Colonic mucosa (tissue), 4 donors: ENCODE measurements around the gene GLI3. TPM values are rescaled to one million over a fixed set of nuclear protein-coding genes. Genes with fewer than 3 reads are reported as not detected.

Source experiments
- DNase-seq: peaks from one replicate; pipeline ENCODE4 v3.0.0-alpha.2; 2020
- H3K27ac ChIP-seq: fragments of 200-600 bp; one replicate; pipeline ENCODE4 v1.8.0; 2021
- H3K27me3 ChIP-seq: fragments of 200-600 bp; one replicate; pipeline ENCODE4 v1.8.0; 2021
- H3K36me3 ChIP-seq: fragments of 200-600 bp; one replicate; pipeline ENCODE4 v1.8.0; 2021
- H3K4me1 ChIP-seq: fragments of 200-600 bp; one replicate; pipeline ENCODE4 v1.8.0; 2021; ENCODE audit warnings: mild to moderate bottlenecking
- H3K4me3 ChIP-seq: fragments of 200-600 bp; one replicate; pipeline ENCODE4 v1.8.0; 2021
- H3K9ac ChIP-seq, 2 donors: one replicate each; pipeline ENCODE4 v1.7.0; 2013; ENCODE audit warnings: control low read depth in 2 of 2, low read depth in 2 of 2, low read length in 2 of 2
- H3K9me3 ChIP-seq: fragments of 200-600 bp; one replicate; pipeline ENCODE4 v1.8.0; 2021
- intact Hi-C: fragments of 100-400 bp; cut with DNase I; formaldehyde crosslinking; loops from one replicate; pipeline ENCODE4 v1.14.1; 2022
- total RNA-seq, 2 donors: library from RNA; stranded (reverse); fragmentation: NEBNext Ultra II Directional in 1 of 2; extraction: Animal tissue kit (Norgen Biotek cat#: 25700) in 1 of 2; gene quantifications; one replicate each; pipeline ENCODE4 v1.2.1, GENCODE V29; 2021
- TF ChIP-seq, protein P1 (sequence below): fragments of 200-600 bp; IDR thresholded peaks from one replicate; pipeline ENCODE4 v1.8.0; 2022; ENCODE audit warnings: antibody characterized with exemption, mild to moderate bottlenecking
- donor health status: healthy.
- donor health status: DM: no; HTN: no; CAD: no.
- donor health status: DM: no; HTN: no; CAD: no.

The GLI3 gene
- total RNA-seq, 2 donors from 2014 or later, result 1.8 to 8.0 TPM

GRCh38 chr7:41979834-41980307 is 257.1 kb downstream of the GLI3 start:
- intact Hi-C loops, result loop anchor here (10.0 kb wide), 2 partner anchors 105 to 855 kb away; no protein-coding TSS in a partner anchor
- TF ChIP-seq, protein P1, sequence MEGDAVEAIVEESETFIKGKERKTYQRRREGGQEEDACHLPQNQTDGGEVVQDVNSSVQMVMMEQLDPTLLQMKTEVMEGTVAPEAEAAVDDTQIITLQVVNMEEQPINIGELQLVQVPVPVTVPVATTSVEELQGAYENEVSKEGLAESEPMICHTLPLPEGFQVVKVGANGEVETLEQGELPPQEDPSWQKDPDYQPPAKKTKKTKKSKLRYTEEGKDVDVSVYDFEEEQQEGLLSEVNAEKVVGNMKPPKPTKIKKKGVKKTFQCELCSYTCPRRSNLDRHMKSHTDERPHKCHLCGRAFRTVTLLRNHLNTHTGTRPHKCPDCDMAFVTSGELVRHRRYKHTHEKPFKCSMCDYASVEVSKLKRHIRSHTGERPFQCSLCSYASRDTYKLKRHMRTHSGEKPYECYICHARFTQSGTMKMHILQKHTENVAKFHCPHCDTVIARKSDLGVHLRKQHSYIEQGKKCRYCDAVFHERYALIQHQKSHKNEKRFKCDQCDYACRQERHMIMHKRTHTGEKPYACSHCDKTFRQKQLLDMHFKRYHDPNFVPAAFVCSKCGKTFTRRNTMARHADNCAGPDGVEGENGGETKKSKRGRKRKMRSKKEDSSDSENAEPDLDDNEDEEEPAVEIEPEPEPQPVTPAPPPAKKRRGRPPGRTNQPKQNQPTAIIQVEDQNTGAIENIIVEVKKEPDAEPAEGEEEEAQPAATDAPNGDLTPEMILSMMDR, result peak; percentile 54

GRCh38 chr7:41978858-41979257 is 258.2 kb downstream of the GLI3 start:
- Histone ChIP-seq H3K36me3 (no peaks in the 10 kb centered on the region), H3K4me3 (no peak overlapping the region), H3K9ac (no peak overlapping the region), H3K4me1 (no peaks in the 10 kb centered on the region), H3K27me3 (no peaks in the 10 kb centered on the region), H3K27ac (no peak overlapping the region), H3K9me3 (no peaks in the 10 kb centered on the region)
- TF ChIP-seq, protein P1, result no peak
- intact Hi-C loops, result loop anchor here (10.0 kb wide), 2 partner anchors 106 to 856 kb away; no protein-coding TSS in a partner anchor
- DNase-seq, result no peak

More at GRCh38 chr7:41979834-41980307, 257.1 kb downstream of the GLI3 start:
- no peak for DNase-seq
- H3K4me3 ChIP-seq, result no peak overlapping the region
- H3K27ac ChIP-seq, result no peak overlapping the region
- H3K9me3 ChIP-seq, result no peaks in the 10 kb centered on the region
- no peak overlapping the region for H3K9ac ChIP-seq
- no peaks in the 10 kb centered on the region for H3K36me3 ChIP-seq
- H3K4me1 ChIP-seq, result no peaks in the 10 kb centered on the region
- no peaks in the 10 kb centered on the region for H3K27me3 ChIP-seq

- H3K9me3 ChIP-seq, result no peaks in the 10 kb centered on the region
- H3K27me3 ChIP-seq, result no peaks in the 10 kb centered on the region
- TF ChIP-seq, protein P1, result no peak
- intact Hi-C loops, result loop anchor here (10.0 kb wide), 2 partner anchors 107 to 857 kb away; no protein-coding TSS in a partner anchor
- H3K27ac ChIP-seq, result no peak overlapping the region
- no peaks in the 10 kb centered on the region for H3K36me3 ChIP-seq
- DNase-seq, result no peak
- H3K9ac ChIP-seq, result no peak overlapping the region
- H3K4me3 ChIP-seq, result no peak overlapping the region
- H3K4me1 ChIP-seq, result no peaks in the 10 kb centered on the region
Measured at GRCh38 chr7:41977661-41978060, 259.3 kb downstream of the GLI3 start.

DNA sequence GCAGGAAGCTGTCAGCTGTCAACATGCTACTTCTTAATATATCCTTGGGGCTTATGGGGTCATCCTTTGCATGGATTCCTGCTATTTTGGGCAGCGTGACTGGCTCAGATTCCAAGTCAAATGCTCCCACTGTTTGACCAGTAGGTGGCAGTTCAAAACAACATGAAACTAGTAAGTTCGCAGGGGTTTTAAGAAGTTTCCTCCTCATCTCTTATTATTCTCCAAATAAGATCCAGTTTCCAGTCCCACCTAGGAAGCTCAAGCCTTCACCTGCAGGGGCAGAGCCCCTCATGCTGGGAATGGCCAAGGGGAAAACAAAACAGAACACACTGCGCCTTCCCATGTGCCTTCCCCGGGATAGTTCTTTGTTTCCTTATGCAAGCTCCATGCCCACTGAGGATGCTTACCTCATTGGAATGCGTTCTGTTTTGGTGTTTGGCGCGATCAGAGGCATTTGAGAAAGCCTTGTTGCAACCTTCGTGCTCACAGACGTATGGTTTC is 259.8 kb downstream of the GLI3 start:
- H3K27ac ChIP-seq, result no peak overlapping the region
- no peak overlapping the region for H3K4me3 ChIP-seq
- H3K9ac ChIP-seq, result no peak overlapping the region
- H3K36me3 ChIP-seq, result no peaks in the 10 kb centered on the region
- intact Hi-C loops, result loop anchor here (10.0 kb wide), 2 partner anchors 108 to 858 kb away; no protein-coding TSS in a partner anchor
- DNase-seq, result no peak
- TF ChIP-seq, protein P1, result peak; percentile 59
- H3K9me3 ChIP-seq, result no peaks in the 10 kb centered on the region
- H3K27me3 ChIP-seq, result no peaks in the 10 kb centered on the region
- H3K4me1 ChIP-seq, result no peaks in the 10 kb centered on the region

GRCh38 chr7:41976411-41976810 is 260.6 kb downstream of the GLI3 start:
- DNase-seq, result no peak
- H3K4me1 ChIP-seq, result no peaks in the 10 kb centered on the region
- H3K4me3 ChIP-seq, result no peak overlapping the region
- intact Hi-C loops, result loop anchor here (10.0 kb wide), 2 partner anchors 108 to 858 kb away; no protein-coding TSS in a partner anchor
- no peaks in the 10 kb centered on the region for H3K36me3 ChIP-seq
- no peak overlapping the region for H3K9ac ChIP-seq
- no peak overlapping the region for H3K27ac ChIP-seq
- TF ChIP-seq, protein P1, result no peak
- no peaks in the 10 kb centered on the region for H3K27me3 ChIP-seq
- no peaks in the 10 kb centered on the region for H3K9me3 ChIP-seq
